Memory B cell (primary cell): ENCODE measurements around the gene NTSR1.

Experiments
- ATAC-seq: fragments of 150-1000 bp; cut with Tn5 transposase; 2 replicates; pipeline ENCODE4 v1.10.0; 2021; ENCODE audit warnings: low read depth, mild to moderate bottlenecking, moderate library complexity
- DNase-seq, 2 donors: peaks; one replicate each; pipeline ENCODE4 v3.0.0; 2022; ENCODE audit warnings: low spot score in 2 of 2
- H3K27ac Mint-ChIP-seq: one replicate; pipeline ENCODE4 v1.8.0; 2022; ENCODE audit warnings: mild to moderate bottlenecking, moderate library complexity, mixed read lengths
- H3K27me3 Mint-ChIP-seq: one replicate; pipeline ENCODE4 v1.8.0; 2022; ENCODE audit warnings: mixed read lengths
- H3K36me3 Mint-ChIP-seq: one replicate; pipeline ENCODE4 v1.8.0; 2022; ENCODE audit warnings: mild to moderate bottlenecking, mixed read lengths
- H3K4me1 Mint-ChIP-seq: one replicate; pipeline ENCODE4 v1.8.0; 2022; ENCODE audit warnings: mixed read lengths
- H3K4me3 Mint-ChIP-seq: one replicate; pipeline ENCODE4 v1.8.0; 2022; ENCODE audit warnings: mild to moderate bottlenecking, moderate library complexity, mixed read lengths
- H3K9me3 Mint-ChIP-seq: one replicate; pipeline ENCODE4 v1.8.0; 2022; ENCODE audit warnings: mixed read lengths

The NTSR1 gene

DNA sequence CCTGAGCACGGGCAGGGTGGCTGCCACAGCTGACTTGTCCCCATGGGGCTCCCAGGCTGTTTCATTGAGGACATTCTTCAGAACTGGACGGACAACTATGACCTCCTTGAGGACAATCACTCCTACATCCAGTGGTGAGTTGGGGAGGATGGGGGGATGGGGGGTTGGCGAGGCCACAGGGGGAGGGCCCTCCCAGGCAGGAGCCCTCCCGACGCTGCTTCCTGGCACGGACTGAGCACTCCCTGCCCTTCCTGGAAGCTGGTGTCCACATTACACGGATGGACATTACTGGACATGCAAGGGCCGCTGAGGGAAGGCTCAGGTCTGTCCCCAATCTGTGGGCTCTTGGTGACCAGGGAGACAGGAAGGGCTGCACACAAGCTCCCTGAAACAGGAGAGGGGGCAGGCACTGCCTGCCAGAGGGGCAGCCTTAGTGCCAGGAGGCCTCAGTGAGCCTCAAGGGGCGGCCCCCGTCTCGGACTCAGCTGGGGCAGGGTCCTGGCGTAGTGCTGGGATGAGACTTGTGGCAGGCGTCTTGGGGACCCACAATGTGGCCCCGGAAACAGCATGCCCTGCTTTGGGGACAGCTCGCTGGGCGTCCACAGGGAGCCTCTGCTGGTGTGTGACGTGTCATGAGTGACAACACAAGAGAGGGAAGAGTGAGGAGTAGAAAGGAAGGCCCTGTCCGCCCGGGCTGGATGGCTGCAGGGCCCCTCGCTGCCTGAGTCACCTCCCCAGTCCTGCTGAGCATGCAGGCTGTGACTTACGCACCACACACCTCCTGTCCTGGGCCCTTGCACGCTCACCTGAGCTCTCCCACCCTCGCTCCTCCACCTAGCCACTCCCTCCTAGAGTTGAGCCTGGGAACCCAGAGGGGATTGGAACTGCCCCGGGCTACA, 101.1 kb downstream of the NTSR1 start:
- peaks cover 18% of the 10 kb centered on the region for H3K4me1 Mint-ChIP-seq
- H3K36me3 Mint-ChIP-seq, result peaks cover 14% of the 10 kb centered on the region
- no peak overlapping the region for H3K4me3 Mint-ChIP-seq
- H3K9me3 Mint-ChIP-seq, result no peaks in the 10 kb centered on the region
- ATAC-seq, result no peak
- no peak for DNase-seq
- H3K27ac Mint-ChIP-seq, result no peak overlapping the region
- peaks cover 2% of the 10 kb centered on the region for H3K27me3 Mint-ChIP-seq

DNA sequence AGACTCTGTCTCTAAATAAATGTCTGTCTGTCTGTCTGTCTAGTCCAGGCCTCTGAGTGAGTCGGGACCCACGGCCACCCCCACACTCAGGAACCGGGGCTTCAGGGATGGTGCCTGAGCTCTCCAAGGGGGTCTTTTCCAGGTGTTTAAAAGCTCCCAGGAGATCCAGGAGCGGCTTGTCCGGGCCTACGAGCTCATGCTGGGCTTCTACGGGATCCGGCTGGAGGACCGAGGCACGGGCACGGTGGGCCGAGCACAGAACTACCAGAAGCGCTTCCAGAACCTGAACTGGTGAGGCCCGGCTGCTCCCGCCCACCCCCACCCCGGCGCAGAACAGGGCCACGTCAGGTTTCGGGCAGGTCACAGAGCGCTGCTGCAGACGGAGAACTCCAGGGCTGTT, 102.7 kb downstream of the NTSR1 start:
- no peak overlapping the region for H3K4me3 Mint-ChIP-seq
- no peak overlapping the region for H3K27ac Mint-ChIP-seq
- H3K4me1 Mint-ChIP-seq, result peaks cover 15% of the 10 kb centered on the region
- peaks cover 14% of the 10 kb centered on the region for H3K36me3 Mint-ChIP-seq
- H3K27me3 Mint-ChIP-seq, result peaks cover 8% of the 10 kb centered on the region
- DNase-seq, result no peak
- no peak for ATAC-seq
- H3K9me3 Mint-ChIP-seq, result no peaks in the 10 kb centered on the region

DNA sequence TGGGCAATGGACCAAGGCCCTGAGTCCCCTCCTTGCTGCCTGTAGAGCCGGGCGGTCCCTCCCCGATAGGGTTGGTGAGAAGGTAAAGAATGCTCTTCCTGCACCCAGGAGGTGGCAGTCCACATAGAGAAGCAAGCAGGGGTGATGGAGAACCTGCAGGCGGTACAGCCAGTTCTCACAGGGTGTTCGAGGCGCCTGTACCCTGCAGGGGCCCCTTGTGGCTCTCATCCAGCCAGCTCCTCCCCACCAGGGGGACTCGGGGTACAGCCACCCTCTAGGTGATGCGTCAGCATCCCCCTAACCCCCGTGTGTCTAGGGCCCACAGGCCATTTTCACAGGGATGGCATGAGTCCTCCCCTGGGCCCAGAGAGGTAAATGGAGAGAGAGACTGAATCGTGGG, 103.1 kb downstream of the NTSR1 start:
- Mint-ChIP-seq H3K9me3 (no peaks in the 10 kb centered on the region), H3K36me3 (peaks cover 14% of the 10 kb centered on the region), H3K27ac (no peak overlapping the region), H3K4me1 (peaks cover 11% of the 10 kb centered on the region), H3K4me3 (no peak overlapping the region), H3K27me3 (peaks cover 8% of the 10 kb centered on the region)
- DNase-seq (no peak), ATAC-seq (no peak)
